GM18511 (cell line): ENCODE data around the gene MMAB.

Experiments used
- ATAC-seq: cut with Tn5 transposase; IDR thresholded peaks from one replicate; pipeline ENCODE4 v1.9.1; 2021; ENCODE audit warnings: mild to moderate bottlenecking, moderate library complexity; ENCODE audit not compliant: unreplicated experiment

MMAB gene

GRCh38 chr12:109560867-109561710 is 12.2 kb downstream of the MMAB start:
- no peak for ATAC-seq

- ATAC-seq = no peak
Observed at GRCh38 chr12:109559601-109560000, 13.7 kb downstream of the MMAB start.

- no peak for ATAC-seq
Observed at GRCh38 chr12:109559200-109559505, 14.2 kb downstream of the MMAB start.

GRCh38 chr12:109558374-109559199 is 14.7 kb downstream of the MMAB start:
- no peak for ATAC-seq

- ATAC-seq = no peak
Observed at GRCh38 chr12:109557805-109558204, 15.5 kb downstream of the MMAB start.

- ATAC-seq = no peak
Observed at GRCh38 chr12:109557200-109557599, 16.1 kb downstream of the MMAB start.

GRCh38 chr12:109555431-109556315 is 17.6 kb downstream of the MMAB start:
- ATAC-seq = no peak

- no peak for ATAC-seq
Observed at GRCh38 chr12:109554761-109555160, 18.5 kb downstream of the MMAB start.

GRCh38 chr12:109553906-109554500 is 19.3 kb downstream of the MMAB start:
- ATAC-seq = no peak

GRCh38 chr12:109553483-109553882 is 19.8 kb downstream of the MMAB start:
- ATAC-seq = no peak

GRCh38 chr12:109552971-109553370 is 20.3 kb downstream of the MMAB start:
- ATAC-seq = no peak

- ATAC-seq = no peak
Observed at GRCh38 chr12:109551108-109551507, 22.2 kb downstream of the MMAB start.

GRCh38 chr12:109550281-109550680 is 23.0 kb downstream of the MMAB start:
- ATAC-seq = no peak

GRCh38 chr12:109549613-109550270 is 23.6 kb downstream of the MMAB start:
- ATAC-seq = no peak

GRCh38 chr12:109548258-109548657 is 25.0 kb downstream of the MMAB start:
- no peak for ATAC-seq

- no peak for ATAC-seq
Observed at GRCh38 chr12:109547286-109547685, 26.0 kb downstream of the MMAB start.

- ATAC-seq = no peak
Observed at GRCh38 chr12:109545826-109546225, 27.5 kb downstream of the MMAB start.

GRCh38 chr12:109544955-109545531 is 28.3 kb downstream of the MMAB start:
- no peak for ATAC-seq

GRCh38 chr12:109542876-109543275 is 30.4 kb downstream of the MMAB start:
- no peak for ATAC-seq

GRCh38 chr12:109542014-109542413 is 31.3 kb downstream of the MMAB start:
- ATAC-seq = no peak
